ENCODE measurements around the gene RPL41. TPM values are rescaled to one million over a fixed set of nuclear protein-coding genes. Genes with fewer than 3 reads are reported as not detected.

RPL41 gene
- total RNA-seq, 1 experiment from 2014 or later: 4,637 TPM

DNA sequence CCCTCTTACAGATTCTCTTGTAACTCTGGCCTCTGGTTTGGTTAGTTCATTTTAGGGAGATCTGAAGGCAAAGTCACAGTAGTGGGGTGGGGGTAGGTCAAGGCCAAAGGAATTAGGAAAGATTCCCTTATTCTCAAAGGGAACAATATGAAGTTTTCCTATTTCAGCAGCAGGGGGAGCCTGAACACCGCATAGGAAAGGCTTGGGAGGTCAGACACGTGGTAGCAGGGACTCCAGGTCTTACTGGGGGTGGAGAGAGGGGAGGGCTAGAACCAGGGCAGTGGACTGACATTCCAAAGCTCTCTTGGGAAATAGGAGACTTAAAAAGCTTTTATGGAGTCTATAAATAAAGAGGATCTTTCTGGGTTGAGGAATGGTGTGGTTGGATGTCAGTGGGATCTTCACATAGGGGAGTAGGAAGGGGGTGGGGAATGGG, 2.9 kb downstream of the RPL41 start:
- H3K27ac ChIP-seq (ENCODE audit: insufficient read length, low read depth, low read length): no peak overlapping the region
- no peak overlapping the region for H3K23ac ChIP-seq (ENCODE audit: insufficient read length, low read depth, low read length)
- Mint-ChIP-seq H3K36me3 (ENCODE audit: insufficient read depth in 1 of 3, low read depth in 3 of 3) (peaks cover 27 to 44% (median 37%) of the 10 kb centered on the region in 3 experiments), H3K27me3 (ENCODE audit: low read depth) (peaks cover 2% of the 10 kb centered on the region; the same call in 1 of the 2 replicates), H3K4me1 (peaks cover 25 to 27% of the 10 kb centered on the region in 2 experiments), H3K4me3 (peak overlapping the region; percentile 97 to 98), H3K27ac (peak overlapping the region; percentile 74 to 99 (median 94)), H3K9me3 (peaks cover 3 to 7% of the 10 kb centered on the region in 2 experiments; a peak in 2 of 5 replicates)
- H3K4me2 ChIP-seq (ENCODE audit: insufficient read depth, insufficient read length, low read length): peak overlapping the region; percentile 70
- H2BK12ac ChIP-seq (ENCODE audit: insufficient read length, low read depth, low read length): no peak overlapping the region
- no peak overlapping the region for H2BK5ac ChIP-seq (ENCODE audit: insufficient read length, low read length)
- H3K18ac ChIP-seq (ENCODE audit: insufficient read length, low read depth, low read length): no peak overlapping the region
- H3K4ac ChIP-seq (ENCODE audit: low read depth, low read length): no peak overlapping the region
- no peaks in the 10 kb centered on the region for H3K9me3 ChIP-seq (ENCODE audit: control insufficient read depth, low read depth, low read length)
- H4K20me1 ChIP-seq (ENCODE audit: control insufficient read depth, insufficient read depth, insufficient read length): no peaks in the 10 kb centered on the region
- peak overlapping the region; percentile 61 for H3K9ac ChIP-seq (ENCODE audit: extremely low read depth, insufficient read length, low read length)
- no peak overlapping the region for H2AFZ ChIP-seq (ENCODE audit: low read length)
- no peak overlapping the region for H2BK15ac ChIP-seq (ENCODE audit: low read depth, low read length)
- no CpG with 5 or more reads among the region's 2 CpGs for WGBS (ENCODE audit: extremely low coverage, insufficient read length, low lambda C conversion rate)
- H3K4me1 ChIP-seq (ENCODE audit: insufficient read depth, low read length): no peaks in the 10 kb centered on the region; the same call in 1 of the 2 replicates
- no peak overlapping the region for H4K8ac ChIP-seq (replicated peaks; ENCODE audit: insufficient read length, low read depth, low read length)
- H3T11ph ChIP-seq (ENCODE audit: low read length): no peak overlapping the region
- peak; percentile 90 for DNase-seq
- no peak overlapping the region for H4K91ac ChIP-seq (ENCODE audit: insufficient read length, low read depth, low read length)
- H3K27me3 ChIP-seq (ENCODE audit: insufficient read depth, low read length): no peaks in the 10 kb centered on the region
- TF ChIP-seq, protein P1, sequence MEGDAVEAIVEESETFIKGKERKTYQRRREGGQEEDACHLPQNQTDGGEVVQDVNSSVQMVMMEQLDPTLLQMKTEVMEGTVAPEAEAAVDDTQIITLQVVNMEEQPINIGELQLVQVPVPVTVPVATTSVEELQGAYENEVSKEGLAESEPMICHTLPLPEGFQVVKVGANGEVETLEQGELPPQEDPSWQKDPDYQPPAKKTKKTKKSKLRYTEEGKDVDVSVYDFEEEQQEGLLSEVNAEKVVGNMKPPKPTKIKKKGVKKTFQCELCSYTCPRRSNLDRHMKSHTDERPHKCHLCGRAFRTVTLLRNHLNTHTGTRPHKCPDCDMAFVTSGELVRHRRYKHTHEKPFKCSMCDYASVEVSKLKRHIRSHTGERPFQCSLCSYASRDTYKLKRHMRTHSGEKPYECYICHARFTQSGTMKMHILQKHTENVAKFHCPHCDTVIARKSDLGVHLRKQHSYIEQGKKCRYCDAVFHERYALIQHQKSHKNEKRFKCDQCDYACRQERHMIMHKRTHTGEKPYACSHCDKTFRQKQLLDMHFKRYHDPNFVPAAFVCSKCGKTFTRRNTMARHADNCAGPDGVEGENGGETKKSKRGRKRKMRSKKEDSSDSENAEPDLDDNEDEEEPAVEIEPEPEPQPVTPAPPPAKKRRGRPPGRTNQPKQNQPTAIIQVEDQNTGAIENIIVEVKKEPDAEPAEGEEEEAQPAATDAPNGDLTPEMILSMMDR (conservative IDR thresholded peaks at IDR 0.05): peak; percentile 86
- peaks cover 3% of the 10 kb centered on the region; the same call in 1 of the 2 replicates for H3K79me2 ChIP-seq (ENCODE audit: insufficient read depth, low read length)
- H3K14ac ChIP-seq (ENCODE audit: insufficient read depth, low read length): no peak overlapping the region
- H2BK20ac ChIP-seq (ENCODE audit: low read depth, low read length, poor library complexity, severe bottlenecking): no peak overlapping the region
- H3K23me2 ChIP-seq (ENCODE audit: insufficient read length, low read depth, low read length, poor library complexity, severe bottlenecking): peaks cover 8% of the 10 kb centered on the region
- H4K5ac ChIP-seq (ENCODE audit: insufficient read length, low read depth, low read length): no peak overlapping the region
- no peaks in the 10 kb centered on the region for H3K79me1 ChIP-seq (ENCODE audit: insufficient read depth, low read depth, low read length, poor library complexity, severe bottlenecking)
- no peak overlapping the region for H2BK120ac ChIP-seq (ENCODE audit: low read depth, low read length, poor library complexity, severe bottlenecking)
- no peak overlapping the region for H3K56ac ChIP-seq (ENCODE audit: insufficient read length, low read depth, low read length)
- no peak overlapping the region for H2AK5ac ChIP-seq (ENCODE audit: insufficient read length, low read length)
